ENCODE measurements around the gene SAMD4A. TPM values are rescaled to one million over a fixed set of nuclear protein-coding genes. Genes with fewer than 3 reads are reported as not detected.

SAMD4A gene
- total and polyA plus RNA-seq, 2 of the 4 experiments (the other 2 are of a cell fraction) = 22.9 to 38.2 TPM

GRCh38 chr14:54812617-54813016, 245.7 kb downstream of the SAMD4A start:
- no peaks in the 10 kb centered on the region for H3K4me1 ChIP-seq (ENCODE audit: control insufficient read depth, insufficient read depth, low read length)
- dilution Hi-C loops (cut with HindIII; ENCODE audit: low sequenced_read_pairs, unreplicated experiment) = no loop called here
- CTCF ChIA-PET = no interaction called here

More at GRCh38 chr14:54812617-54813016, 245.7 kb downstream of the SAMD4A start:
- H3K79me1 ChIP-seq (ENCODE audit: low read depth in 1 of 2, low read length in 2 of 2) = no peaks in the 10 kb centered on the region
- no peak overlapping the region for H2AFZ ChIP-seq (replicated peaks; ENCODE audit: low read length, poor library complexity)
- H2BK120ac ChIP-seq (ENCODE audit: low read depth, low read length) = no peak overlapping the region
- H3K18ac ChIP-seq (ENCODE audit: low read depth, low read length) = no peak overlapping the region
- no peak overlapping the region for H2AK9ac ChIP-seq (replicated peaks; ENCODE audit: low read depth, low read length, poor library complexity)
- H3K36me3 ChIP-seq (ENCODE audit: control insufficient read depth, insufficient read depth, low read length) = no peaks in the 10 kb centered on the region
- ATAC-seq (ENCODE audit: low read depth) (no peak), DNase-seq (no peak)
- H2BK20ac ChIP-seq (ENCODE audit: low read depth, low read length) = no peak overlapping the region
- H3K4me3 ChIP-seq (ENCODE audit: insufficient read depth, low read depth, low read length) = no peak overlapping the region
- in situ Hi-C loops (cut with MboI; ENCODE audit: low sequenced_read_pairs) (no loop called here), intact Hi-C loops (cut with micrococcal nuclease) (no loop called here)
- no peak overlapping the region for H3K23ac ChIP-seq (ENCODE audit: low read depth, low read length)
- no peak overlapping the region for H2BK5ac ChIP-seq (ENCODE audit: low read depth, low read length, poor library complexity, severe bottlenecking)
- no peaks in the 10 kb centered on the region for H3K9me3 ChIP-seq (ENCODE audit: control insufficient read depth, insufficient read depth, low read length)
- POLR2A ChIA-PET (ENCODE audit: unreplicated experiment) = no interaction called here
- no peak overlapping the region for H2BK15ac ChIP-seq (ENCODE audit: low read depth, low read length)
- no peak overlapping the region for H3K27ac ChIP-seq (ENCODE audit: insufficient read depth, low read length)
- WGBS, 2 experiments (ENCODE audit: extremely low coverage in 2 of 2, insufficient read length in 1 of 2) = no CpG with 5 or more reads among the region's 6 CpGs
- peaks cover 23% of the 10 kb centered on the region for H3K27me3 ChIP-seq (ENCODE audit: control insufficient read depth, insufficient read depth, low read length)
- H4K8ac ChIP-seq (ENCODE audit: low read depth in 2 of 2, low read length in 2 of 2) = no peak overlapping the region
- H2AK5ac ChIP-seq (ENCODE audit: low read depth, low read length) = no peak overlapping the region
- no peak overlapping the region for H3K4ac ChIP-seq (ENCODE audit: low read depth, low read length)
- no peak overlapping the region for H3K14ac ChIP-seq (replicated peaks; ENCODE audit: low read depth, low read length)
- no peak overlapping the region for H3K56ac ChIP-seq (ENCODE audit: extremely low read depth, insufficient read depth, low read length)
- no peaks in the 10 kb centered on the region for H3K9me1 ChIP-seq (ENCODE audit: insufficient read depth, low read length)
- no TSS peak for BruUV-seq (replicated peaks)
- TF ChIP-seq MXI1 (IDR thresholded peaks at IDR 0.05; ENCODE audit: borderline replicate concordance, low read depth, low read length) = no peak
- TF ChIP-seq CEBPB (IDR thresholded peaks at IDR 0.05; ENCODE audit: low read depth, low read length) = no peak
- TF ChIP-seq MAFK (IDR thresholded peaks at IDR 0.05; ENCODE audit: low read depth, low read length) = no peak
- no peak for TF ChIP-seq BHLHE40 (IDR thresholded peaks at IDR 0.05; ENCODE audit: low read depth, low read length)
- TF ChIP-seq MAZ (IDR thresholded peaks at IDR 0.05; ENCODE audit: borderline replicate concordance, low read depth, low read length) = no peak
- no peak for TF ChIP-seq POLR2A (IDR thresholded peaks at IDR 0.05; ENCODE audit: low read depth, low read length)
- TF ChIP-seq FOS (IDR thresholded peaks at IDR 0.05; ENCODE audit: low read depth, low read length) = no peak
- no peak for TF ChIP-seq CHD1 (IDR thresholded peaks at IDR 0.05; ENCODE audit: low read depth, low read length)
- TF ChIP-seq CTCF (conservative IDR thresholded peaks at IDR 0.05; ENCODE audit: low read depth, low read length) = no peak
- H4K91ac ChIP-seq (ENCODE audit: insufficient read depth, low read depth, low read length) = no peak overlapping the region
- no peak overlapping the region for H3K4me2 ChIP-seq (ENCODE audit: low read depth, low read length)
- H4K20me1 ChIP-seq (ENCODE audit: insufficient read depth, low read length) = no peaks in the 10 kb centered on the region
- H4K5ac ChIP-seq (ENCODE audit: low read depth, low read length) = no peak overlapping the region
- H3K9ac ChIP-seq (ENCODE audit: low read depth, low read length) = no peak overlapping the region
